Neural progenitor cell (in vitro differentiated cells): Measurements from ENCODE around the gene SLC46A2. TPM values are rescaled to one million over a fixed set of nuclear protein-coding genes. Genes with fewer than 3 reads are reported as not detected.

Source experiments
- DNase-seq: peaks from one replicate; pipeline ENCODE4 v3.0.0-alpha.2; 2016; ENCODE audit warnings: low spot score
- H2AFZ ChIP-seq: fragments of 200-600 bp; sonication (generic); replicated peaks from 2 replicates; pipeline ENCODE4 v1.6.1; 2016; ENCODE audit warnings: antibody characterized with exemption
- H3F3A ChIP-seq: fragments of 200-600 bp; sonication (generic); 2 replicates; pipeline ENCODE4 v1.6.1; 2016; ENCODE audit warnings: antibody characterized with exemption, low read depth
- H3K27ac ChIP-seq: fragments of 200-600 bp; sonication (generic); 2 replicates; pipeline ENCODE4 v1.5.1; 2016; ENCODE audit warnings: mild to moderate bottlenecking
- H3K27me3 ChIP-seq: fragments of 200-600 bp; sonication (generic); 2 replicates; pipeline ENCODE4 v1.6.1; 2016; ENCODE audit warnings: mild to moderate bottlenecking, moderate library complexity
- H3K36me3 ChIP-seq: fragments of 200-600 bp; sonication (generic); 2 replicates; pipeline ENCODE4 v1.5.1; 2016
- H3K4me1 ChIP-seq: fragments of 200-600 bp; sonication (generic); 2 replicates; pipeline ENCODE4 v1.6.1; 2016; ENCODE audit warnings: mixed run types
- H3K4me2 ChIP-seq: fragments of 200-600 bp; sonication (generic); 2 replicates; pipeline ENCODE4 v1.6.1; 2016
- H3K4me3 ChIP-seq: fragments of 200-600 bp; sonication (generic); 2 replicates; pipeline ENCODE4 v1.5.1; 2016
- H3K79me2 ChIP-seq: fragments of 200-600 bp; sonication (generic); 2 replicates; pipeline ENCODE4 v1.6.1; 2016; ENCODE audit warnings: low read depth
- H3K9ac ChIP-seq: fragments of 200-600 bp; sonication (generic); 2 replicates; pipeline ENCODE4 v1.6.1; 2016
- H3K9me3 ChIP-seq: fragments of 200-600 bp; sonication (generic); 2 replicates; pipeline ENCODE4 v1.5.1; 2016; ENCODE audit warnings: low read depth
- H4K20me1 ChIP-seq: fragments of 200-600 bp; sonication (generic); 2 replicates; pipeline ENCODE4 v1.6.1; 2016; ENCODE audit warnings: low read depth
- H3K27ac Mint-ChIP-seq: 3 replicates; pipeline ENCODE4 v1.8.0; 2021; ENCODE audit warnings: mixed read lengths
- H3K27me3 Mint-ChIP-seq: 2 replicates; pipeline ENCODE4 v1.8.0; 2022; ENCODE audit warnings: low read depth, mild to moderate bottlenecking, inconsistent platforms, moderate library complexity, mixed read lengths; ENCODE audit not compliant: insufficient read depth
- H3K36me3 Mint-ChIP-seq: 3 replicates; pipeline ENCODE4 v1.8.0; 2021; ENCODE audit warnings: mixed read lengths
- H3K4me1 Mint-ChIP-seq: 3 replicates; pipeline ENCODE4 v1.8.0; 2021; ENCODE audit warnings: mixed read lengths
- H3K4me3 Mint-ChIP-seq: 3 replicates; pipeline ENCODE4 v1.8.0; 2021; ENCODE audit warnings: mild to moderate bottlenecking, moderate library complexity, mixed read lengths
- H3K9me3 Mint-ChIP-seq: 3 replicates; pipeline ENCODE4 v1.8.0; 2020; ENCODE audit warnings: mixed read lengths
- CTCF ChIP-seq: fragments of 200-600 bp; sonication (generic); IDR thresholded peaks from 2 replicates; pipeline ENCODE4 v1.5.1; 2017; ENCODE audit warnings: antibody characterized with exemption, mild to moderate bottlenecking
- EZH2 ChIP-seq: fragments of 200-600 bp; sonication (generic); IDR thresholded peaks from 2 replicates; pipeline ENCODE4 v1.6.1; 2017; ENCODE audit warnings: antibody characterized with exemption, mild to moderate bottlenecking, moderate library complexity
- EZH2phosphoT487 ChIP-seq: fragments of 200-600 bp; sonication (generic); IDR thresholded peaks from 2 replicates; pipeline ENCODE4 v1.6.1; 2017; ENCODE audit warnings: antibody characterized with exemption
- total RNA-seq: library from RNA; depleted of rRNA; stranded (reverse); fragments of >200 nt; gene quantifications from 2 replicates; pipeline ENCODE4 v1.2.3, GENCODE V29; 2015; ENCODE audit warnings: low replicate concordance

SLC46A2 gene
- total RNA-seq, 1 donor from 2014 or later, result not detected

GRCh38 chr9:112917047-112917986, 26.6 kb upstream of the SLC46A2 start:
- no peak for DNase-seq
- no peak overlapping the region for H2AFZ ChIP-seq
- no peak overlapping the region for H3K4me2 ChIP-seq
- H3K36me3 Mint-ChIP-seq, result no peaks in the 10 kb centered on the region
- H3F3A ChIP-seq, result no peaks in the 10 kb centered on the region
- no peak overlapping the region for H3K27ac Mint-ChIP-seq
- peaks cover 8% of the 10 kb centered on the region for H3K4me1 ChIP-seq
- peaks cover 2% of the 10 kb centered on the region for H3K27me3 Mint-ChIP-seq
- H3K4me3 Mint-ChIP-seq, result no peak overlapping the region
- H3K79me2 ChIP-seq, result no peaks in the 10 kb centered on the region
- H4K20me1 ChIP-seq, result no peaks in the 10 kb centered on the region
- H3K4me3 ChIP-seq, result no peak overlapping the region
- H3K36me3 ChIP-seq, result no peaks in the 10 kb centered on the region
- no peaks in the 10 kb centered on the region for H3K9me3 Mint-ChIP-seq
- H3K9ac ChIP-seq, result no peak overlapping the region
- TF ChIP-seq EZH2phosphoT487 (no peak), CTCF (no peak), EZH2 (no peak)
- H3K4me1 Mint-ChIP-seq, result no peaks in the 10 kb centered on the region
- no peaks in the 10 kb centered on the region for H3K9me3 ChIP-seq
- H3K27me3 ChIP-seq, result peaks cover 41% of the 10 kb centered on the region
- no peak overlapping the region for H3K27ac ChIP-seq

DNA sequence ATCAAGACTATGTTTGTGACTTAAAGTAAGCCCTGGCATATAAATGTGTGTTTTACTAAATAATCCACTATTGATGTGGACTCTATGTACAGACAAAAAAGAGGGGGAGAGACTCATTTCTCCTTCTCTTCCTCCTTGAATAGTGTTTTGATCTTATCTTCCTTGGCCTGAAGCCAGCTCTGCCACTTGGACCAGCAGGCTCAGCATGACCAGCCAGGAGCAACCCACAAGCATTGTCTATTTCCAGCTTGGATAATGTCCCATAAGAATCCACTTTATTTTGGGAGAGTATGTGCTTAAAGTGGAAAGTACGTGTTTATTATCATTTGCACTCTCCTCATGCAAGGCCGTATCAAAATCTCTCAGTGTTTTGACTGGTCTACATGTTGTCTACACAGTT, 23.8 kb upstream of the SLC46A2 start:
- Histone ChIP-seq H3K27ac (no peak overlapping the region), H3K4me2 (no peak overlapping the region), H4K20me1 (no peaks in the 10 kb centered on the region), H3K79me2 (no peaks in the 10 kb centered on the region), H3F3A (no peaks in the 10 kb centered on the region), H3K9ac (no peak overlapping the region), H3K4me3 (no peak overlapping the region), H2AFZ (no peak overlapping the region), H3K27me3 (peaks cover 40% of the 10 kb centered on the region), H3K4me1 (no peaks in the 10 kb centered on the region), H3K36me3 (no peaks in the 10 kb centered on the region), H3K9me3 (no peaks in the 10 kb centered on the region)
- H3K4me3 Mint-ChIP-seq, result no peak overlapping the region
- H3K4me1 Mint-ChIP-seq, result no peaks in the 10 kb centered on the region
- no peak overlapping the region for H3K27ac Mint-ChIP-seq
- peaks cover 2% of the 10 kb centered on the region for H3K27me3 Mint-ChIP-seq
- H3K36me3 Mint-ChIP-seq, result no peaks in the 10 kb centered on the region
- TF ChIP-seq CTCF (no peak), EZH2phosphoT487 (no peak), EZH2 (no peak)
- DNase-seq, result no peak
- no peaks in the 10 kb centered on the region for H3K9me3 Mint-ChIP-seq

GRCh38 chr9:112913326-112913725, 22.6 kb upstream of the SLC46A2 start:
- no peak for DNase-seq
- Histone ChIP-seq H3K4me1 (no peaks in the 10 kb centered on the region), H3K27ac (no peak overlapping the region), H2AFZ (no peak overlapping the region), H3K9me3 (no peaks in the 10 kb centered on the region), H4K20me1 (no peaks in the 10 kb centered on the region), H3K4me3 (no peak overlapping the region), H3F3A (no peaks in the 10 kb centered on the region), H3K79me2 (no peaks in the 10 kb centered on the region), H3K9ac (no peak overlapping the region), H3K36me3 (no peaks in the 10 kb centered on the region), H3K27me3 (peaks cover 40% of the 10 kb centered on the region), H3K4me2 (no peak overlapping the region)
- Mint-ChIP-seq H3K9me3 (no peaks in the 10 kb centered on the region), H3K4me3 (no peak overlapping the region), H3K27ac (no peak overlapping the region), H3K4me1 (no peaks in the 10 kb centered on the region), H3K27me3 (peaks cover 2% of the 10 kb centered on the region), H3K36me3 (no peaks in the 10 kb centered on the region)
- TF ChIP-seq CTCF (no peak), EZH2phosphoT487 (no peak), EZH2 (no peak)
